Loucy (cell line): ENCODE data around the gene PLEKHH2.

Source experiments
- H2AFZ ChIP-seq: fragments of 200-600 bp; sonication (generic); 2 replicates; pipeline ENCODE4 v1.6.0; 2016; ENCODE audit warnings: antibody characterized with exemption, mild to moderate bottlenecking, low read length, moderate library complexity
- H3F3A ChIP-seq: fragments of 200-600 bp; 2 replicates; pipeline ENCODE4 v1.6.0; 2016; ENCODE audit warnings: antibody characterized with exemption, low read depth, mild to moderate bottlenecking
- H3K27me3 ChIP-seq: fragments of 200-600 bp; sonication (generic); 2 replicates; pipeline ENCODE4 v1.6.1; 2014; ENCODE audit warnings: low read length, mild to moderate bottlenecking; ENCODE audit not compliant: insufficient read depth, poor library complexity, severe bottlenecking
- H3K36me3 ChIP-seq: fragments of 200-600 bp; sonication (generic); 2 replicates; pipeline ENCODE4 v1.6.1; 2016; ENCODE audit warnings: low read length; ENCODE audit not compliant: insufficient read depth
- H3K4me1 ChIP-seq: fragments of 200-600 bp; sonication (generic); 2 replicates; pipeline ENCODE4 v1.5.1; 2014; ENCODE audit warnings: low read length, mild to moderate bottlenecking; ENCODE audit not compliant: insufficient read depth, poor library complexity, severe bottlenecking
- H3K4me2 ChIP-seq: fragments of 200-600 bp; sonication (generic); 2 replicates; pipeline ENCODE4 v1.6.0; 2014; ENCODE audit warnings: antibody characterized with exemption, low read length, low read depth, mild to moderate bottlenecking; ENCODE audit not compliant: poor library complexity, severe bottlenecking
- H3K4me3 ChIP-seq: fragments of 200-600 bp; sonication (generic); 2 replicates; pipeline ENCODE4 v1.5.1; 2014; ENCODE audit warnings: low read length, mild to moderate bottlenecking, mixed read lengths; ENCODE audit not compliant: poor library complexity, severe bottlenecking
- H3K79me2 ChIP-seq: fragments of 200-600 bp; sonication (generic); 2 replicates; pipeline ENCODE4 v1.6.1; 2014; ENCODE audit warnings: low read length; ENCODE audit not compliant: insufficient read depth
- H3K9ac ChIP-seq: fragments of 200-600 bp; sonication (generic); 2 replicates; pipeline ENCODE4 v1.6.0; 2014; ENCODE audit warnings: mild to moderate bottlenecking, low read depth, low read length, moderate library complexity; ENCODE audit not compliant: poor library complexity, severe bottlenecking
- H3K9me2 ChIP-seq: fragments of 200-600 bp; sonication (generic); replicated peaks from 2 replicates; pipeline ENCODE4 v1.6.1; 2016; ENCODE audit warnings: low read depth, low read length, mixed read lengths
- H3K9me3 ChIP-seq: fragments of 200-600 bp; sonication (generic); 2 replicates; pipeline ENCODE4 v1.6.1; 2014; ENCODE audit warnings: mild to moderate bottlenecking, antibody characterized with exemption, low read length, low read depth; ENCODE audit not compliant: insufficient read depth
- H4K20me1 ChIP-seq: fragments of 200-600 bp; sonication (generic); 2 replicates; pipeline ENCODE4 v1.6.0; 2014; ENCODE audit warnings: antibody characterized with exemption, low read length, mild to moderate bottlenecking; ENCODE audit not compliant: insufficient read depth, poor library complexity, severe bottlenecking
- EZH2phosphoT487 ChIP-seq: fragments of 200-600 bp; IDR thresholded peaks from 2 replicates; pipeline ENCODE4 v1.6.1; 2018; ENCODE audit warnings: antibody characterized with exemption, mild to moderate bottlenecking, moderate library complexity, borderline replicate concordance
- TF ChIP-seq, protein P1 (sequence below): fragments of 200-600 bp; sonication (generic); conservative IDR thresholded peaks from 2 replicates; pipeline ENCODE4 v1.5.1; 2014; ENCODE audit warnings: mild to moderate bottlenecking, antibody characterized with exemption, low read length

PLEKHH2 gene

DNA sequence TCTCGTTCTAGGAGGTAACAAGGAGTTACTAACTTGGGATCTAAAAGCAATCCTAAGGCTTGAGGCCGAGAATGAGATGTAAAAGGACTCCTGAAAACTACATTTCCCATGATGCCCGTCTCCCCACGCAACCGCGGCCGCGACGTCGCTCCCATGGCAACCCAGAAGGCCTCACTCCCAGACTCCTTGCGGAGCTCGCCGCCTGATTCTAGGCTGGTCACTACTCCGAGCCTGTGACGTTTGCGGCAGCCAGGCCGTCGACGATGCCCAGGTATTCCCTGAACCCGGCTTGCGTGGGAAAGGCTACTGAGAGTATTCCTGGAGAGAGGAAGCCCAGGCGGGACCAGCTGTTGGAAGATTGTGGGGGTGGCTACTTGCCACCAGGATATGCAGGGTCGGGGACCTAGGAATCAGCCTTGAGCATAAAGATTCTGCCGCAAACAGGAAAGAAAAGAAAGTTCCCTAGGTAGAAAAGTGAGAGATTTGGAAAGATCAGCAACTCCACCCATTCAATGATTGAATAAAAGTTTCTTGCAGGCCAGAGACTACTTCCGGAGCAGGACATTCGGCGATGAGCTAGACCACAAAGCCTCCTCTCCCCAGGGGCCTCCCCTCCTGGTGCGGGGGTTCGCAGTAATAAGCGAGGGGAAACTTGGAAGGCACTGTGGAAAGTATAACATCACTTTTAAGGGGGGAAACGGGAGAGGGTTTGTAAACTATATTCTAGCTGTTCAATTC lies 137.0 kb downstream of the PLEKHH2 start, which contains the start of gene DYNC2LI1:
DYNC2LI1 (plus strand) TSS at position 164 of the 738 bp plus-strand sequence; CDS start at position 264, 100 bp downstream.
- no peaks in the 10 kb centered on the region for H3F3A ChIP-seq
- no peaks in the 10 kb centered on the region for H3K79me2 ChIP-seq
- H3K4me2 ChIP-seq: peak within 1 kb of the TSS; percentile 85
- no peaks in the 10 kb centered on the region for H4K20me1 ChIP-seq
- peaks cover 8% of the 10 kb centered on the region for H3K4me1 ChIP-seq
- no peaks in the 10 kb centered on the region for H3K36me3 ChIP-seq
- H3K4me3 ChIP-seq: peak within 1 kb of the TSS; percentile 91
- no peaks in the 10 kb centered on the region for H3K9me2 ChIP-seq
- no peaks in the 10 kb centered on the region for H3K27me3 ChIP-seq
- peak within 1 kb of the TSS; percentile 99 for H2AFZ ChIP-seq
- TF ChIP-seq, protein P1, sequence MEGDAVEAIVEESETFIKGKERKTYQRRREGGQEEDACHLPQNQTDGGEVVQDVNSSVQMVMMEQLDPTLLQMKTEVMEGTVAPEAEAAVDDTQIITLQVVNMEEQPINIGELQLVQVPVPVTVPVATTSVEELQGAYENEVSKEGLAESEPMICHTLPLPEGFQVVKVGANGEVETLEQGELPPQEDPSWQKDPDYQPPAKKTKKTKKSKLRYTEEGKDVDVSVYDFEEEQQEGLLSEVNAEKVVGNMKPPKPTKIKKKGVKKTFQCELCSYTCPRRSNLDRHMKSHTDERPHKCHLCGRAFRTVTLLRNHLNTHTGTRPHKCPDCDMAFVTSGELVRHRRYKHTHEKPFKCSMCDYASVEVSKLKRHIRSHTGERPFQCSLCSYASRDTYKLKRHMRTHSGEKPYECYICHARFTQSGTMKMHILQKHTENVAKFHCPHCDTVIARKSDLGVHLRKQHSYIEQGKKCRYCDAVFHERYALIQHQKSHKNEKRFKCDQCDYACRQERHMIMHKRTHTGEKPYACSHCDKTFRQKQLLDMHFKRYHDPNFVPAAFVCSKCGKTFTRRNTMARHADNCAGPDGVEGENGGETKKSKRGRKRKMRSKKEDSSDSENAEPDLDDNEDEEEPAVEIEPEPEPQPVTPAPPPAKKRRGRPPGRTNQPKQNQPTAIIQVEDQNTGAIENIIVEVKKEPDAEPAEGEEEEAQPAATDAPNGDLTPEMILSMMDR: no peak
- TF ChIP-seq EZH2phosphoT487: no peak
- H3K9me3 ChIP-seq: no peaks in the 10 kb centered on the region
- H3K9ac ChIP-seq: peak within 1 kb of the TSS; percentile 56

GRCh38 chr2:43774617-43775016 lies 137.6 kb downstream of the PLEKHH2 start:
- peaks cover 8% of the 10 kb centered on the region for H3K4me1 ChIP-seq
- H3F3A ChIP-seq: no peaks in the 10 kb centered on the region
- no peaks in the 10 kb centered on the region for H4K20me1 ChIP-seq
- H3K27me3 ChIP-seq: no peaks in the 10 kb centered on the region
- TF ChIP-seq EZH2phosphoT487: no peak
- TF ChIP-seq, protein P1: no peak
- H3K79me2 ChIP-seq: no peaks in the 10 kb centered on the region
- peak overlapping the region; percentile 85 for H3K4me2 ChIP-seq
- peak overlapping the region; percentile 99 for H2AFZ ChIP-seq
- H3K4me3 ChIP-seq: peak overlapping the region; percentile 91
- peak overlapping the region; percentile 56 for H3K9ac ChIP-seq
- H3K9me3 ChIP-seq: no peaks in the 10 kb centered on the region
- no peaks in the 10 kb centered on the region for H3K9me2 ChIP-seq
- no peaks in the 10 kb centered on the region for H3K36me3 ChIP-seq

DNA sequence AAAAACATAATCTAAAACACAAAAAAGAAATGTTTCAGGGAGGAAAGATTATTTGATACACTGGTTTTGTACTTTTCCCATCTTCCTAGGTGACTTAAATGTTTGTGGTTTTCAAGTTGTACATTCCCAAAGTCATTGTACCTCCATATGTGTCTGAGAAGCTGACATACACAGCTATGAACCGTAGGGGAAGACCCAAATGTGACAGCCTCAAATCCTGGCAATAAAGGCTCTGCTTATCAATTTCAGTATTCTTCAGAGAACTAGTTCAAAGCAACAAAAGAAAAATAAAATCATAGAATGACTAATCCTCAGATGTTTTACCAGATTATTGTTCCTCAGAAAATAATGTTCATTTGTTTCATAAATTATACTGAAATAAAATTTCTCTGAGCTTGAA lies 139.3 kb downstream of the PLEKHH2 start:
- TF ChIP-seq, protein P1: no peak
- no peak for TF ChIP-seq EZH2phosphoT487
- Histone ChIP-seq H3K4me1 (peaks cover 8% of the 10 kb centered on the region), H3K27me3 (no peaks in the 10 kb centered on the region), H3K9ac (no peak overlapping the region), H3K9me3 (no peaks in the 10 kb centered on the region), H3K79me2 (no peaks in the 10 kb centered on the region), H3K9me2 (no peaks in the 10 kb centered on the region), H3K4me3 (no peak overlapping the region), H3K4me2 (no peak overlapping the region), H3F3A (no peaks in the 10 kb centered on the region), H3K36me3 (no peaks in the 10 kb centered on the region), H4K20me1 (no peaks in the 10 kb centered on the region), H2AFZ (no peak overlapping the region)
